ENCODE results near the gene RGS1.

GRCh38 chr1:192554904-192555303 lies 20.7 kb upstream of the RGS1 start:
- no peak for TF ChIP-seq TAF1 (IDR thresholded peaks at IDR 0.05; ENCODE audit: borderline replicate concordance, insufficient read depth, low read length)
- TF ChIP-seq POLR2AphosphoS5 (IDR thresholded peaks at IDR 0.05; ENCODE audit: low read depth, low read length): no peak
- TF ChIP-seq SIN3A (IDR thresholded peaks at IDR 0.05; ENCODE audit: borderline replicate concordance, insufficient read depth, low read length): no peak
